Vagina (tissue), 2 donors: ENCODE measurements around the gene ALDH4A1.

ENCODE experiments used
- POLR2AphosphoS5 ChIP-seq, 2 donors: sonication (generic); formaldehyde crosslinking; IDR thresholded peaks; one replicate each; pipeline ENCODE4 v1.9.0; 2017; ENCODE audit warnings: antibody characterized with exemption in 2 of 2, mild to moderate bottlenecking in 2 of 2, low read depth in 1 of 2; ENCODE audit not compliant: insufficient read depth in 1 of 2
- TF ChIP-seq, protein P1 (sequence below), 3 experiments: fragments of 450-650 bp in 2 of 3; fragments of 200-600 bp in 1 of 3; sonication (generic) in 1 of 3; IDR thresholded peaks; one replicate each; pipeline ENCODE4 v1.5.1; 2017 to 2019; ENCODE audit warnings: antibody characterized with exemption in 3 of 3, mild to moderate bottlenecking in 2 of 3, moderate library complexity in 2 of 3

DNA sequence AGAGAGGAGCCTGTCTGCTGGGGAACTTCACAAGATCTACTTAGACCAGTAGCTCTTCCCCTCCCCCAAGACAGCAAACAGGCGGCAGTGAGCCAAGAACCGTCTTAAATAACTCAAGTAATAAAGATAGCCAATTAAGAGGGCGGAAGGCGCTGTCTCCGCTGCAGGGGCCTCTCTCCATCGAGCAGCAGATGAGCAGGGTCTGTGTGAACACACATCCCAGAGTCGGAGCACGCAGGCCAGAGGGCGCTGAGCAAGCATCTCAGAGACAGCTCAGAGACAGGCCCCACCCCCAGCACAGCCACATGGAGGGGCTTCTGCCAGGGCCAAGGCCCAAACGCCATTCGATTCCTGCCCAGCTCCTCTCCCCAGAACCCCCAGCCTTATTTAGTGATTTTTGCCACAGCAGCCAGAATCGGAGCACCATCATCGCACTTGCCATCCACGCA is 43.1 kb upstream of the ALDH4A1 start:
- TF ChIP-seq, protein P1, sequence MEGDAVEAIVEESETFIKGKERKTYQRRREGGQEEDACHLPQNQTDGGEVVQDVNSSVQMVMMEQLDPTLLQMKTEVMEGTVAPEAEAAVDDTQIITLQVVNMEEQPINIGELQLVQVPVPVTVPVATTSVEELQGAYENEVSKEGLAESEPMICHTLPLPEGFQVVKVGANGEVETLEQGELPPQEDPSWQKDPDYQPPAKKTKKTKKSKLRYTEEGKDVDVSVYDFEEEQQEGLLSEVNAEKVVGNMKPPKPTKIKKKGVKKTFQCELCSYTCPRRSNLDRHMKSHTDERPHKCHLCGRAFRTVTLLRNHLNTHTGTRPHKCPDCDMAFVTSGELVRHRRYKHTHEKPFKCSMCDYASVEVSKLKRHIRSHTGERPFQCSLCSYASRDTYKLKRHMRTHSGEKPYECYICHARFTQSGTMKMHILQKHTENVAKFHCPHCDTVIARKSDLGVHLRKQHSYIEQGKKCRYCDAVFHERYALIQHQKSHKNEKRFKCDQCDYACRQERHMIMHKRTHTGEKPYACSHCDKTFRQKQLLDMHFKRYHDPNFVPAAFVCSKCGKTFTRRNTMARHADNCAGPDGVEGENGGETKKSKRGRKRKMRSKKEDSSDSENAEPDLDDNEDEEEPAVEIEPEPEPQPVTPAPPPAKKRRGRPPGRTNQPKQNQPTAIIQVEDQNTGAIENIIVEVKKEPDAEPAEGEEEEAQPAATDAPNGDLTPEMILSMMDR (IDR thresholded peaks at IDR 0.05) = no peak
- TF ChIP-seq POLR2AphosphoS5 (IDR thresholded peaks at IDR 0.05; ENCODE audit: insufficient read depth in 1 of 2, low read depth in 1 of 2) = no peak
